DMS79 treated with DMSO at 0.1 percent for 48 hours (cell line): Measurements from ENCODE around the gene CACNB4.
"Not testable (repeated sequence)": the region's sequence is repeated elsewhere in the genome, so short reads cannot be mapped to it uniquely, and the experiment has no call there.

Source experiments
- DNase-seq: peaks from one replicate; lab custom pipeline; 2025; lab: John Stamatoyannopoulos, UW

The CACNB4 gene

GRCh38 chr2:152098496-152099366 is at the start of gene CACNB4:
CACNB4 (minus strand) TSS chr2:152099044.
- no peak for DNase-seq

DNA sequence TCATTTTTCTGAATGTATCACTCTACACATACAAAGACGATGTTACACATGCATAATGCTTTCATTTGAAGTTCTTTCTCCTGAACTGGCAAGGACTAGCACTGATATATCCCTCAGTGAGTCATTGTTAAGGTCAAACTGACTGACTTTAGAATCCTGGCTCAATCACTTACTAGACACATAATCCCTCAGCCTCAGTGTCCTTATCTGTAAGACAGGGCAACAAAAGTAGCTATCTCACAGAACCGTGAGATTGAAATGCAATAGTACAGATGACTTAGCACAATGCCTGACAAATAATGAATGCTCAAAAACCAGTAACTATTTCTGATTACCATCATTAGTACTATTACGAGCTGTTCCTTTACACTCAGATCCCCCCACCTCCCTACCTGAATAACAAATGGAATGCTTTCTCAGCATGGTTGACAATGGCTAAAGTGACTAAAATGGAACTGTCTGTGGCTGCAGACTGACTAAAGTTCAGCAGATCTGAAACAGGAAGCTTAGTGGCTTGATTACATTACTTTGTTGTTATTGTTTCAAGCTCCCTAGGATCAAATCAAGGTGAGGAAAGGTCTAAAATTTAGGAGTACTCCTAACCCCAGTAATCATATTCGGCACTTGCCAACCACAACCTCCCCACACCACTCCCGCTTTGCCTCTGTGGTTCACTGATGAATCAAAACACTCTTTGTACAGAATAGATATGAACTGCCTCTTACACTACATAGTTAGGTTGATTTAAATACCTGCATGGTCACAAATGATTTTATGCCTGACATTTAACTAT is 35.8 kb upstream of the CACNB4 start:
- DNase-seq, result no peak

GRCh38 chr2:152132306-152132705 is 33.5 kb upstream of the CACNB4 start:
- DNase-seq, result no peak

DNA sequence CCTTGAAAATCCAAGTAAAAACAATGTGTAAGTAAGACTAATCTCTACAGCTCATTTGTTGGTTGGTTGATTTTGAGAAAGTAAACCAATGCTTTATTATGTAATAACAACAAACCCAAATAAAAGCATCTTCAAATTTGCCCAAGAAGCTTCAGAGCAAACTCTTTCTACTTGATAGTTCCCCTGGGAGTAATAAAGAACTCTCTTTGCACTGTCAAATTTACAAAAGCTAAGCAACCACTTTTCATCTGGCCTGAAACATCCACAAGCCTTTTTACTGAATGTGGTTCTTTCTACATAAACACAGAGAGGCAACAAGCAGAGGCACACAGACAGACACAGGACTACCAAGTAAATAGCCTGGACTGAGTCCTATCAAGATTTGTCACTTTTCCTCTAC is 28.8 kb upstream of the CACNB4 start:
- DNase-seq, result peak; percentile 12

DNA sequence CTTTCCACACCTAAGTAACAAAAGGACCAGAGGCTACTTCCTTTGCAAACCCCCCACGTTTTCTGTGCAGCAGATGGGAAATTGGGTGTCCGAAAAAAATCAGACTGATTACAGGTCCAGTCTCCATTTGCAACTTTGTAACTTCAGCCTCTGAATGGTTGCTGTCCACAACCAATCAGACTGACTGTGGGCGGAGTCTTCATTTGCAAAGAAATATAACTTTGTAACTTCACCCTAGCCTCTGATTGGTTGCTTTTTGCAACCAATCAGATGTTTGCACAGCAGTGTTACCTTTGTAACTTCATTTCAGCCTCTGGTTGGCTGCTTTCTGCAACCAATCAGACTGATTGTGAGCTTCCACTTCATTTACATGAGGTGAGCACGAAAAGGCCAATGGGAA is 27.8 kb upstream of the CACNB4 start:
- DNase-seq, result no peak

- DNase-seq, result no peak
These were observed 23.3 kb upstream of the CACNB4 start for GRCh38 chr2:152122161-152122560.

DNA sequence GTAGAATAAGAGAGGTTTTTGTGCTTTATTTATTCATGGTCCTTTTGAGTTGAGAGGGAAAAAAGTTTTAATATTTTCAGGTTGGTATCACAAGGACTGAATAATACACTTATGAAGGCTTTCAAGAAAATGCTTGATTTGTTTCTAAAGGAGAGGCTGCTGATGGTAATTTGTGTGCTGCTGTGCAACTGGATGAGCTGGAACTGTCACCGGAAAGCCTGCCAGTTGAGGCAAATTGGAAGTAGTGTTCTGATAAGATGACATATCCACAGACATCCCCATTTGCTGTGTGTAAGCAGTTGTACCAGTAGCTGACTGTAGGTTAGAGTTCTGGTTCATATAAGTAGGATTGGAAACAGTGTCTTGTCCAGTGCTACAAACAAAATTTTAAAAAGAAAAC is 21.6 kb upstream of the CACNB4 start:
- DNase-seq, result no peak

- no peak for DNase-seq
These were observed 17.1 kb upstream of the CACNB4 start for GRCh38 chr2:152115952-152116351.

- no peak for DNase-seq
These were observed 15.5 kb upstream of the CACNB4 start for GRCh38 chr2:152114366-152114765.

GRCh38 chr2:152107140-152107539 is 8.3 kb upstream of the CACNB4 start:
- DNase-seq, result not testable (repeated sequence)

- no peak for DNase-seq
These were observed 7.6 kb upstream of the CACNB4 start for GRCh38 chr2:152106464-152106863.

- no peak for DNase-seq
These were observed 4.4 kb upstream of the CACNB4 start for GRCh38 chr2:152103271-152103670.

GRCh38 chr2:152100961-152101360 is 2.1 kb upstream of the CACNB4 start:
- DNase-seq, result no peak

DNA sequence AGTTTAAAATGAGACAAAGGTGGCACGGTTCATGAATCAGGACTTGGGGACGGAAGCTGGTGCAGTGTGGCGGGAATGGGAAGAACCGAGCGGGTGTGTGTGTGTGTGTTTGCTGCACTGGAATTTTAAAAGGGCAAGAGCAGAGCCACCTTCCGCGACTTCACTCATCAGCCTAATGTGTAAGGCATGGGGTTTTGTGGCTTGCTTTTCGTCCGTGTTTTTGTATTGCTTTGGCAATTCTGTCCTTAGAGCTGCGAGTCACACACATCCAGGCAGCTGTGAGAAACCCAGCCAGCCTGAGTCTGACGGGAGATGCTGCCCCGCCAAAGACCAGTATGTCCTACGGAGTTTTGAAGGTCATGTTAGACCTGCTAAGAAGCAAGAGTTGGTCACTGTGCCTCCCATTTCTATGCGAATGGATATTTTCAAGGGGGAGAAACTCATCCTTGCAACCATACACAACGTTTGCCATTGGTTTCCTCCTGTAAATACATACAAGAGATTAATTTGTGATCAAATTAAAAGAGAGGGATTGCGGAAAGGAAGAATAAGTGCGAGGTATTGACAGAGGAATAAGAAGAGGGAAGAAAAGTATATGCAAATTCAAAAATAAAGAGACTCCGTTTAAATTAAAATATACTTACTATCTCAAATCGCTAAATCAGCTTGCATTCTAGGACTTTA is 665 bp upstream of the CACNB4 start:
- peak; percentile 24 for DNase-seq

GRCh38 chr2:152097801-152098495 is 896 bp downstream of the CACNB4 start:
- DNase-seq, result peak; percentile 41

DNA sequence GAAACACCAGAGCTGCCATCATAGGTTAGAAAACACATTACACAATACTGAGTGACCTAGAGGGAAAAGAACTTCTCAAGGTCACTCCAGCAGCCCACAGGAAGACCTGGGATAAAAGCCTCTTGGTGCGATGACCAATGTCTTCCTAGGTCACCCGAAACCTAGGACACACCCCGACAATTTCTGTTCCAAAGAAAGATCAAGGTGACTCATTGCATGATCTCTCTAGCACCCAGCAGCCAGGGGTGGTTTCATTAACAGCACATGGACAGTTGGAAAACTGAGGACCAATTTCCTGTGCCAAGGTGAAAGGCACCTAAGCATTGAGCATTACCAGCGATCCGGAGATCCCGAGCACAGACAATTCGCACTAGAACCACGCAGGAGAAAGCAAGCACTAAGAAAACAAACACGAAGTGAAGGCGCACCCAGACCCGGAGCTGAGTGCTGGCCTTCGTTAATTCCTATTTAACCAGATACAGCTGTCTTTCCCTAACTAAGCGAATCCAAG is 1.5 kb downstream of the CACNB4 start:
- peak; percentile 41 for DNase-seq

DNA sequence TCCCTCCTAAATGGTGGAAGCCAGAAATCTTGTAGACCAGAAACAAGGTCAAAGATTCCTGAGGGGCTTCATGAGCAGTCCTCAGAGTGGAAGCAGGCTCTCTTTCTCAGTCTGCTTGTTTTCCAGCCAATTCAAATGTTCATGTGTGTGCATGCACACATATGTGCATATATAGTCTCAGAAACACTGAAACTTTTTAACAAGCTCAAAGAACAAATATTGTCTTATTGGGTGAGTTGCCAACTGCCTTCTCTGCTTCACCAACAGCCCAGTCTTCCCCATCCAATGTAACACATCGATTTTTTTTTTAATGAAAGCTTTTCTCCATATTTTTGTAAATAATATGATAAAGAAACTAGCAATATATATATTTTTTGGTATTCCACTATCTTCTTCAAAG is 3.7 kb downstream of the CACNB4 start:
- DNase-seq, result no peak

DNA sequence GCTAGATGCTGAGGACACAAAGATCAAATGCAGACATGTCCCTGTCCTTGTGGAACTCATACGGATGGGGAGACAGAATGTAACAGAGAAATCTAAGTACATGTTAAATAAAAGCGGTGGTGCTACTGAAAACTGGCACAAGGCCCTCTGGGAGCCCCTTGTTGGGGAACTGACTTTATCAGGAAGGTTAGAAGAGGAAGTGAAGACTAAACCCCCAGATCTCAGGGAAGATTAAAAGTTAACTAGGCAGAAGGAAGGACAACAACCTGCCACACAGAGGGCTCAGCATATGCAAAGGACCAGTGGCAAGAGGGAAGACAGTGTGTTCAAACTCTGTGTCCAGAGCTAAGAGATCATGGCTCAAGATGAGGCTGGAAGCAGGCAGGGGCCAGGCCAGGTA is 4.8 kb downstream of the CACNB4 start:
- no peak for DNase-seq

DNA sequence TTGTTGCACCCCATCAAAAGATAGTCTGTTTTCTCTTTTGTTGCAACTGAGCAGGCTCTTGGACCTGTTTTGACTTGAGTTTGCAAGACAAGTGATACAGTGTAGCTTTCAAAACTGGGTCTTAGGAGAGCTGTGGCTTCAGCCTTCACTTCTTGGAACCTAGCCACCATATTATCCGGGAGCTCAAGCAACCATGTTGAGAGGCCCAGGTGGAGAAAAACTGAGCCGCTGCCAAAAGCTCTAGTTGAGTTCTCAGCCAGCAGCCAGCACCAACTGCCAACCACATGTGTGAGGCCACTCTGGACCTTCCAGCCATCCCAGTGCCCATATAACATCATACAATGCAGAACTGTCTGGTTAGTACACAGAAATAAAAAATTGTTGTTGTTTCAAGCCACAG is 5.4 kb downstream of the CACNB4 start:
- peak; percentile 98 for DNase-seq

GRCh38 chr2:152092095-152092494 is 6.7 kb downstream of the CACNB4 start:
- no peak for DNase-seq

- DNase-seq, result not testable (repeated sequence)
These were observed 8.1 kb downstream of the CACNB4 start for GRCh38 chr2:152090726-152091125.

GRCh38 chr2:152089238-152089637 is 9.6 kb downstream of the CACNB4 start:
- DNase-seq, result no peak
